Fibroblast of mammary gland (primary cell): Measurements from ENCODE around the gene ADAMTS19.

Experiments
- DNase-seq: peaks from one replicate; pipeline ENCODE4 v3.0.0-alpha.2; 2010; ENCODE audit warnings: low read depth
- H3K4me3 ChIP-seq: 2 replicates; pipeline ENCODE4 v1.5.1; 2011; ENCODE audit warnings: low read depth, mild to moderate bottlenecking, low read length, moderate library complexity; ENCODE audit not compliant: control insufficient read depth
- CTCF ChIP-seq: conservative IDR thresholded peaks from 2 replicates; pipeline ENCODE4 v1.5.1; 2011; ENCODE audit warnings: low read depth, low read length, inconsistent platforms; ENCODE audit not compliant: control insufficient read depth, insufficient read depth

Gene ADAMTS19

GRCh38 chr5:129743541-129744187 is 283.6 kb downstream of the ADAMTS19 start:
- no peak overlapping the region for H3K4me3 ChIP-seq
- TF ChIP-seq CTCF, result no peak
- no peak for DNase-seq

GRCh38 chr5:129745997-129746396 is 285.9 kb downstream of the ADAMTS19 start:
- no peak overlapping the region for H3K4me3 ChIP-seq
- no peak for TF ChIP-seq CTCF
- no peak for DNase-seq

- DNase-seq, result peak; percentile 26
- H3K4me3 ChIP-seq, result no peak overlapping the region
- TF ChIP-seq CTCF, result no peak
These were observed 286.8 kb downstream of the ADAMTS19 start for GRCh38 chr5:129746876-129747275.

GRCh38 chr5:129747572-129748407 is 287.7 kb downstream of the ADAMTS19 start, which contains the start of gene MINAR2:
Gene MINAR2, plus strand, starts transcription at chr5:129748094. Its CDS starts 97 bp downstream, at chr5:129748191.
- no peak for TF ChIP-seq CTCF
- no peak for DNase-seq

GRCh38 chr5:129748913-129749880 is 289.1 kb downstream of the ADAMTS19 start:
- DNase-seq, result peak; percentile 46
- H3K4me3 ChIP-seq, result no peak overlapping the region
- TF ChIP-seq CTCF, result no peak

More at GRCh38 chr5:129747572-129748407, 287.7 kb downstream of the ADAMTS19 start, which contains the start of gene MINAR2:
- H3K4me3 ChIP-seq, result no peak within 1 kb of the TSS
